HEK293 (cell line): ENCODE measurements around the gene NRL.

Experiments used
- CTCF ChIA-PET: fragments of 350-600 bp; formaldehyde crosslinking; extraction: SDS; loops from one replicate; lab custom pipeline; 2021; ENCODE audit warnings: antibody characterized with exemption; lab: Yijun Ruan, JAX
- POLR2A ChIA-PET: fragments of 300-600 bp; formaldehyde crosslinking; extraction: SDS; loops from one replicate; lab custom pipeline; 2020; ENCODE audit warnings: antibody characterized with exemption, inconsistent platforms; lab: Yijun Ruan, JAX
- H3K27ac ChIP-seq: fragments of 200-500 bp; sonication (Bioruptor generic); 2 replicates; pipeline ENCODE4 v1.5.1; 2014; ENCODE audit warnings: low read depth, low read length, control low read depth, inconsistent platforms; ENCODE audit errors: extremely low read depth
- H3K36me3 ChIP-seq, 2 experiments: fragments of 200-500 bp in 1 of 2; sonication (Bioruptor generic) in 1 of 2; 1 replicate in 1 of 2; 2 replicates in 1 of 2; pipeline ENCODE4 v1.5.1; 2014 to 2017; ENCODE audit warnings: inconsistent platforms in 2 of 2, low read length in 2 of 2; ENCODE audit not compliant: control insufficient read depth in 2 of 2, insufficient read depth in 1 of 2
- H3K4me1 ChIP-seq: fragments of 200-500 bp; sonication (Bioruptor generic); 2 replicates; pipeline ENCODE4 v1.5.1; 2014; ENCODE audit warnings: mild to moderate bottlenecking, low read length, inconsistent platforms; ENCODE audit not compliant: control insufficient read depth, insufficient read depth
- H3K4me3 ChIP-seq: 2 replicates; pipeline ENCODE4 v1.5.1; 2011; ENCODE audit warnings: low read depth, mild to moderate bottlenecking, control low read depth, low read length, moderate library complexity
- H3K9me3 ChIP-seq: fragments of 200-500 bp; sonication (Bioruptor generic); 2 replicates; pipeline ENCODE4 v1.5.1; 2014; ENCODE audit warnings: low read depth, low read length, inconsistent platforms; ENCODE audit not compliant: control insufficient read depth, insufficient read depth
- BCL11A ChIP-seq: fragments of 450-650 bp; formaldehyde crosslinking; IDR thresholded peaks from 2 replicates; pipeline ENCODE4 v1.5.1; 2016; ENCODE audit warnings: low read depth, missing biosample characterization, missing genetic modification characterization
- CTCF ChIP-seq: fragments of 450-650 bp; formaldehyde crosslinking; IDR thresholded peaks from 2 replicates; pipeline ENCODE4 v1.5.1; 2016; ENCODE audit warnings: missing biosample characterization, missing genetic modification characterization
- HIC1 ChIP-seq: fragments of 450-650 bp; formaldehyde crosslinking; IDR thresholded peaks from 2 replicates; pipeline ENCODE4 v1.5.1; 2016; ENCODE audit warnings: missing biosample characterization, missing genetic modification characterization
- KLF8 ChIP-seq: fragments of 450-650 bp; formaldehyde crosslinking; IDR thresholded peaks from 2 replicates; pipeline ENCODE4 v1.5.1; 2016; ENCODE audit warnings: missing biosample characterization, missing genetic modification characterization
- PRDM1 ChIP-seq: fragments of 450-650 bp; formaldehyde crosslinking; IDR thresholded peaks from 2 replicates; pipeline ENCODE4; 2016; ENCODE audit warnings: missing biosample characterization, missing genetic modification characterization
- REPIN1 ChIP-seq: fragments of 450-650 bp; formaldehyde crosslinking; IDR thresholded peaks from 2 replicates; pipeline ENCODE4 v1.5.1; 2017; ENCODE audit warnings: missing biosample characterization, missing genetic modification characterization, low read depth
- YY1 ChIP-seq: fragments of 450-650 bp; formaldehyde crosslinking; IDR thresholded peaks from 2 replicates; pipeline ENCODE4 v1.5.1; 2018; ENCODE audit warnings: missing biosample characterization, missing genetic modification characterization
- ZBTB8A ChIP-seq: fragments of 450-650 bp; formaldehyde crosslinking; IDR thresholded peaks from 2 replicates; pipeline ENCODE4 v1.5.1; 2016; ENCODE audit warnings: missing biosample characterization, missing genetic modification characterization
- ZNF140 ChIP-seq: fragments of 450-650 bp; formaldehyde crosslinking; IDR thresholded peaks from 2 replicates; pipeline ENCODE4 v1.5.1; 2016; ENCODE audit warnings: missing biosample characterization, missing genetic modification characterization
- ZNF146 ChIP-seq: fragments of 450-650 bp; formaldehyde crosslinking; IDR thresholded peaks from 2 replicates; pipeline ENCODE4 v1.5.1; 2016; ENCODE audit warnings: missing biosample characterization, missing genetic modification characterization
- ZNF169 ChIP-seq: fragments of 450-650 bp; formaldehyde crosslinking; IDR thresholded peaks from 2 replicates; pipeline ENCODE4 v1.5.1; 2016; ENCODE audit warnings: missing biosample characterization, missing genetic modification characterization
- ZNF223 ChIP-seq: fragments of 450-650 bp; formaldehyde crosslinking; IDR thresholded peaks from 2 replicates; pipeline ENCODE4 v1.5.1; 2016; ENCODE audit warnings: missing biosample characterization, missing genetic modification characterization
- ZNF24 ChIP-seq: fragments of 450-650 bp; formaldehyde crosslinking; IDR thresholded peaks from 2 replicates; pipeline ENCODE4 v1.5.1; 2016; ENCODE audit warnings: missing biosample characterization, missing genetic modification characterization
- ZNF350 ChIP-seq: fragments of 450-650 bp; formaldehyde crosslinking; IDR thresholded peaks from 2 replicates; pipeline ENCODE4 v1.5.0; 2017; ENCODE audit warnings: missing biosample characterization, mild to moderate bottlenecking, missing genetic modification characterization
- ZNF366 ChIP-seq: fragments of 450-650 bp; formaldehyde crosslinking; conservative IDR thresholded peaks from 2 replicates; pipeline ENCODE4 v1.5.1; 2016; ENCODE audit warnings: missing biosample characterization, missing genetic modification characterization
- ZNF416 ChIP-seq: fragments of 450-650 bp; formaldehyde crosslinking; IDR thresholded peaks from 2 replicates; pipeline ENCODE4 v1.5.1; 2016; ENCODE audit warnings: missing biosample characterization, missing genetic modification characterization
- ZNF426 ChIP-seq: fragments of 450-650 bp; formaldehyde crosslinking; IDR thresholded peaks from 2 replicates; pipeline ENCODE4 v1.5.1; 2017; ENCODE audit warnings: missing biosample characterization, missing genetic modification characterization, mild to moderate bottlenecking, inconsistent platforms, moderate library complexity
- ZNF529 ChIP-seq: fragments of 450-650 bp; formaldehyde crosslinking; IDR thresholded peaks from 2 replicates; pipeline ENCODE4 v1.5.1; 2017; ENCODE audit warnings: missing genetic modification characterization, missing biosample characterization; ENCODE audit not compliant: insufficient replicate concordance
- ZNF571 ChIP-seq: fragments of 450-650 bp; formaldehyde crosslinking; IDR thresholded peaks from 2 replicates; pipeline ENCODE4 v1.5.0; 2017; ENCODE audit warnings: missing biosample characterization, missing genetic modification characterization
- ZNF596 ChIP-seq: fragments of 450-650 bp; IDR thresholded peaks from 2 replicates; pipeline ENCODE4 v1.5.0; 2018; ENCODE audit warnings: missing biosample characterization, mild to moderate bottlenecking, missing genetic modification characterization, moderate library complexity
- ZNF785 ChIP-seq: fragments of 450-650 bp; formaldehyde crosslinking; IDR thresholded peaks from 2 replicates; pipeline ENCODE4 v1.5.1; 2016; ENCODE audit warnings: missing biosample characterization, missing genetic modification characterization
- ZNF830 ChIP-seq: fragments of 450-650 bp; IDR thresholded peaks from 2 replicates; pipeline ENCODE4 v1.5.0; 2018; ENCODE audit warnings: missing biosample characterization, missing genetic modification characterization, low read depth, mild to moderate bottlenecking, moderate library complexity
- ZXDB ChIP-seq: fragments of 450-650 bp; formaldehyde crosslinking; IDR thresholded peaks from 2 replicates; pipeline ENCODE4 v1.5.1; 2016; ENCODE audit warnings: missing biosample characterization, missing genetic modification characterization
- TF ChIP-seq, protein P1 (sequence below): fragments of 450-650 bp; formaldehyde crosslinking; conservative IDR thresholded peaks from 2 replicates; pipeline ENCODE4 v1.5.1; 2016; ENCODE audit warnings: low read depth, missing biosample characterization, missing genetic modification characterization

The NRL gene

GRCh38 chr14:24160499-24160849 lies 45.7 kb upstream of the NRL start:
- H3K9me3 ChIP-seq = no peaks in the 10 kb centered on the region
- TF ChIP-seq ZNF529 (tag by site-specific recombination) = no peak
- no peak for TF ChIP-seq ZNF426 (tag by site-specific recombination)
- no peak for TF ChIP-seq ZXDB (tag by site-specific recombination)
- no peak for TF ChIP-seq BCL11A (tag by site-specific recombination)
- no peak for TF ChIP-seq ZNF571 (tag by site-specific recombination)
- no peak for TF ChIP-seq ZNF24 (tag by site-specific recombination)
- no peak overlapping the region for H3K4me3 ChIP-seq
- peaks cover 5% of the 10 kb centered on the region for H3K4me1 ChIP-seq
- no peak overlapping the region for H3K27ac ChIP-seq
- H3K36me3 ChIP-seq = peaks cover 25 to 75% of the 10 kb centered on the region in 2 experiments
- POLR2A ChIA-PET = interaction anchor here (0.8 to 3.8 kb wide), 16 partner anchors 8 to 103 kb away, joined by 3 to 44 read pairs (median 9); partner anchors contain the start of genes CHMP4A, DCAF11, EMC9 and IPO4
- CTCF ChIA-PET = interaction anchor here (0.7 to 3.9 kb wide), 24 partner anchors 9 to 122 kb away, joined by 3 to 34 read pairs (median 5); partner anchors contain the start of genes DCAF11, EMC9, IPO4 and NRL

GRCh38 chr14:24159777-24160498 lies 45.2 kb upstream of the NRL start:
- POLR2A ChIA-PET = interaction anchor here (1.1 to 3.8 kb wide), 10 partner anchors 13 to 102 kb away, joined by 3 to 44 read pairs (median 16); partner anchors contain the start of genes CHMP4A, DCAF11, EMC9 and IPO4
- no peak overlapping the region for H3K4me3 ChIP-seq
- H3K4me1 ChIP-seq = peaks cover 5% of the 10 kb centered on the region
- no peak overlapping the region for H3K27ac ChIP-seq
- TF ChIP-seq HIC1 (tag by site-specific recombination) (peak; percentile 94), ZNF223 (tag by site-specific recombination) (no peak), ZNF146 (no peak)
- no peaks in the 10 kb centered on the region for H3K9me3 ChIP-seq
- peaks cover 30 to 75% of the 10 kb centered on the region in 2 experiments for H3K36me3 ChIP-seq
- CTCF ChIA-PET = interaction anchor here (0.8 to 3.9 kb wide), 14 partner anchors 8 to 102 kb away, joined by 3 to 34 read pairs (median 7); partner anchors contain the start of genes DCAF11, EMC9, NRL and PSME2

DNA sequence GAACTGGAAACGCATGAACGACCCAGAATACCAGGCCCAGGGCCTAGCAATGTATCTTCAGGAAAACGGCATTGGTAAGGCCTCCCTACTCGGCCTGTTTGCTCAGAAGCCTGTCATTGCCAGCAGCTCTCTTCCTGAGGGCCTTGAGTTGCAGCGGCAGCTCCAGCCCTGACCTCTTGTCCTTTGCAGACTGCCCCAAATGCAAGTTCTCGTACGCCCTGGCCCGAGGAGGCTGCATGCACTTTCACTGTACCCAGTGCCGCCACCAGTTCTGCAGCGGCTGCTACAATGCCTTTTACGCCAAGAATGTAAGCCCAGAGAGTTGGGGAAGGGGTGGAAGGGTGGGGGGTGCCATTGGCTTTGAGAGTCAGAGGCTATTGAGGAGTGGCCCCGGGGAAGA lies 42.6 kb upstream of the NRL start:
- Histone ChIP-seq H3K9me3 (no peaks in the 10 kb centered on the region), H3K27ac (no peak overlapping the region), H3K4me3 (no peak overlapping the region), H3K4me1 (peaks cover 5% of the 10 kb centered on the region), H3K36me3 (peaks cover 46 to 69% of the 10 kb centered on the region in 2 experiments)
- CTCF ChIA-PET = interaction anchor here (1.2 kb wide), 1 partner anchor 11 kb away, joined by 4 read pairs; the partner anchor contains the start of genes PSME2 and RNF31
- POLR2A ChIA-PET = interaction anchor here (1.7 to 2.9 kb wide), 2 partner anchors 11 to 43 kb away, joined by 4 to 8 read pairs; partner anchors contain the start of genes DCAF11, NRL and PSME2
- no peak for TF ChIP-seq ZNF785 (tag by site-specific recombination)
- no peak for TF ChIP-seq YY1
- no peak for TF ChIP-seq ZNF350 (tag by site-specific recombination)
- TF ChIP-seq ZNF366 = no peak
- no peak for TF ChIP-seq CTCF (tag by site-specific recombination)
- no peak for TF ChIP-seq ZNF596 (tag by site-specific recombination)
- TF ChIP-seq ZNF169 (tag by site-specific recombination) = no peak
- TF ChIP-seq ZBTB8A (tag by site-specific recombination) = no peak
- no peak for TF ChIP-seq ZNF830 (tag by site-specific recombination)
- TF ChIP-seq, protein P1, sequence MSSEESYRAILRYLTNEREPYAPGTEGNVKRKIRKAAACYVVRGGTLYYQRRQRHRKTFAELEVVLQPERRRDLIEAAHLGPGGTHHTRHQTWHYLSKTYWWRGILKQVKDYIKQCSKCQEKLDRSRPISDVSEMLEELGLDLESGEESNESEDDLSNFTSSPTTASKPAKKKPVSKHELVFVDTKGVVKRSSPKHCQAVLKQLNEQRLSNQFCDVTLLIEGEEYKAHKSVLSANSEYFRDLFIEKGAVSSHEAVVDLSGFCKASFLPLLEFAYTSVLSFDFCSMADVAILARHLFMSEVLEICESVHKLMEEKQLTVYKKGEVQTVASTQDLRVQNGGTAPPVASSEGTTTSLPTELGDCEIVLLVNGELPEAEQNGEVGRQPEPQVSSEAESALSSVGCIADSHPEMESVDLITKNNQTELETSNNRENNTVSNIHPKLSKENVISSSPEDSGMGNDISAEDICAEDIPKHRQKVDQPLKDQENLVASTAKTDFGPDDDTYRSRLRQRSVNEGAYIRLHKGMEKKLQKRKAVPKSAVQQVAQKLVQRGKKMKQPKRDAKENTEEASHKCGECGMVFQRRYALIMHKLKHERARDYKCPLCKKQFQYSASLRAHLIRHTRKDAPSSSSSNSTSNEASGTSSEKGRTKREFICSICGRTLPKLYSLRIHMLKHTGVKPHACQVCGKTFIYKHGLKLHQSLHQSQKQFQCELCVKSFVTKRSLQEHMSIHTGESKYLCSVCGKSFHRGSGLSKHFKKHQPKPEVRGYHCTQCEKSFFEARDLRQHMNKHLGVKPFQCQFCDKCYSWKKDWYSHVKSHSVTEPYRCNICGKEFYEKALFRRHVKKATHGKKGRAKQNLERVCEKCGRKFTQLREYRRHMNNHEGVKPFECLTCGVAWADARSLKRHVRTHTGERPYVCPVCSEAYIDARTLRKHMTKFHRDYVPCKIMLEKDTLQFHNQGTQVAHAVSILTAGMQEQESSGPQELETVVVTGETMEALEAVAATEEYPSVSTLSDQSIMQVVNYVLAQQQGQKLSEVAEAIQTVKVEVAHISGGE = no peak
- TF ChIP-seq KLF8 (tag by site-specific recombination) = no peak
- TF ChIP-seq REPIN1 (tag by site-specific recombination) = no peak
- TF ChIP-seq PRDM1 = no peak
- TF ChIP-seq ZNF416 (tag by site-specific recombination) = no peak
- TF ChIP-seq ZNF140 = no peak
